ENCODE data around the gene PDLIM1.

Gene PDLIM1

GRCh38 chr10:95288303-95288702, 2.5 kb downstream of the PDLIM1 start:
- DNase-seq (ENCODE audit: low read depth in 2 of 2), result no peak

- DNase-seq (ENCODE audit: low read depth in 2 of 2), result no peak
Measured at GRCh38 chr10:95287281-95287680, 3.5 kb downstream of the PDLIM1 start.

- no peak for DNase-seq (ENCODE audit: low read depth in 2 of 2)
Measured at GRCh38 chr10:95286707-95287106, 4.1 kb downstream of the PDLIM1 start.

GRCh38 chr10:95285556-95285955, 5.2 kb downstream of the PDLIM1 start:
- no peak for DNase-seq (ENCODE audit: low read depth in 2 of 2)

- no peak for DNase-seq (ENCODE audit: low read depth in 2 of 2)
Measured at GRCh38 chr10:95284807-95285206, 6.0 kb downstream of the PDLIM1 start.

GRCh38 chr10:95282107-95282506, 8.7 kb downstream of the PDLIM1 start:
- no peak for DNase-seq (ENCODE audit: low read depth in 2 of 2)

GRCh38 chr10:95281206-95281605, 9.6 kb downstream of the PDLIM1 start:
- no peak for DNase-seq (ENCODE audit: low read depth in 2 of 2)

GRCh38 chr10:95280637-95281036, 10.2 kb downstream of the PDLIM1 start:
- DNase-seq (ENCODE audit: low read depth in 2 of 2), result no peak

GRCh38 chr10:95279042-95279820, 11.6 kb downstream of the PDLIM1 start:
- no peak for DNase-seq (ENCODE audit: low read depth in 2 of 2)

- no peak for DNase-seq (ENCODE audit: low read depth in 2 of 2)
Measured at GRCh38 chr10:95278061-95278988, 12.5 kb downstream of the PDLIM1 start.

- no peak for DNase-seq (ENCODE audit: low read depth in 2 of 2)
Measured at GRCh38 chr10:95277614-95278013, 13.2 kb downstream of the PDLIM1 start.

- DNase-seq (ENCODE audit: low read depth in 2 of 2), result no peak
Measured at GRCh38 chr10:95277201-95277570, 13.6 kb downstream of the PDLIM1 start.

GRCh38 chr10:95276367-95277200, 14.2 kb downstream of the PDLIM1 start:
- no peak for DNase-seq (ENCODE audit: low read depth in 2 of 2)

- DNase-seq (ENCODE audit: low read depth in 2 of 2), result no peak
Measured at GRCh38 chr10:95275726-95276366, 15.0 kb downstream of the PDLIM1 start.

GRCh38 chr10:95273393-95274312, 17.1 kb downstream of the PDLIM1 start:
- no peak for DNase-seq (ENCODE audit: low read depth in 2 of 2)

- no peak for DNase-seq (ENCODE audit: low read depth in 2 of 2)
Measured at GRCh38 chr10:95268438-95268837, 22.4 kb downstream of the PDLIM1 start.

GRCh38 chr10:95267251-95267650, 23.6 kb downstream of the PDLIM1 start:
- no peak for DNase-seq (ENCODE audit: low read depth in 2 of 2)

- DNase-seq (ENCODE audit: low read depth in 2 of 2), result no peak
Measured at GRCh38 chr10:95266674-95267095, 24.1 kb downstream of the PDLIM1 start.

- no peak for DNase-seq (ENCODE audit: low read depth in 2 of 2)
Measured at GRCh38 chr10:95265572-95265971, 25.2 kb downstream of the PDLIM1 start.
